ENCODE data around the gene ALDH1L1.

The ALDH1L1 gene

DNA sequence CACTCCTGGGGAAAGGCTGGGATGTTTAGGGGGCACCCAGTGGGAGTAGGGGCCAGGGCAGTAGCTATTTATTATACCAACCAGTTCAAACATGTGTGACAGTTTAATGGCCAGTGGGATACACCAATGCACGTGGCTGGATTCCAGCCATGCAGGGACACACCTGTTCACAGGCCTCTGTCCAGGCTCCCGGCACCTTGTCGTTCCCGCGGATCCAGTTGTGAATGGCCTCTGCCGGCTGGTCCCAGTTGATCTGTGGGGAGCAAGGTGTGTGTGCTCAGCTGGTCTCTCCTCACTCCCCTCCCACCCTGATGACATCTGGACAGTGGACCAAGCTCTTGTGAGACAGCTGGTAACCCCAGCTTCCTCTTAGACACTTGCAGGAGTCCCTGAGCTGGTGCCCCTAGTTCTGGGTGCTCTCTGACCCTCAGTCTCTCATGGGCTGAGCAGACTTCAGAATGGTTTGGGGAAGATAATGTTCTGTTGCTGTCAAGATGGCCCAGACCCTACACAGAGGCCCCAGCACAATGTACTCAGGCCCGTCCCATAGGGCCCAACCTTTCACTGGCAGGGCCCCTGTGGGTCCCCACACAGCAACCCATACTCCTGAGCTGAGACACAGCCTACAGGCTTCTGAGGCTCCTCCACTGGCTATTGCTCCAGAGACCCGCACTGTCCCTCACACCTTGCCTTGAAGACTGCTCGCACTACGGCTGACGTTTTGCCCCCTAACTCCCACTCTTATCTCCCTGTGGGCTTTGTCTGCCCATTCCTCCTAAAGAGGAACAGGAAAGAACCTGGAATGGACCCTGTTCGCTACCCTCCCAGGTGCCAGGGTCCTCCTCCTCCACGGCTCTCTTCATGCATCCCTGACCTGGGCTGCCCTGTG, 25.8 kb downstream of the ALDH1L1 start:
- no peaks in the 10 kb centered on the region for H3K36me3 Mint-ChIP-seq (ENCODE audit: low read depth)
- H3K27me3 Mint-ChIP-seq (ENCODE audit: low read depth): no peaks in the 10 kb centered on the region
- peak; percentile 1 for DNase-seq (ENCODE audit: low spot score)
- no peak overlapping the region for H3K27ac Mint-ChIP-seq
- H3K4me3 Mint-ChIP-seq: no peak overlapping the region
- H3K9me3 Mint-ChIP-seq: no peaks in the 10 kb centered on the region
- H3K4me1 Mint-ChIP-seq (ENCODE audit: low read depth): no peaks in the 10 kb centered on the region

- DNase-seq (ENCODE audit: low spot score): peak; percentile 1
- H3K27ac Mint-ChIP-seq: no peak overlapping the region
- H3K27me3 Mint-ChIP-seq (ENCODE audit: low read depth): no peaks in the 10 kb centered on the region
- H3K9me3 Mint-ChIP-seq: no peaks in the 10 kb centered on the region
- no peak overlapping the region for H3K4me3 Mint-ChIP-seq
- H3K4me1 Mint-ChIP-seq (ENCODE audit: low read depth): no peaks in the 10 kb centered on the region
- H3K36me3 Mint-ChIP-seq (ENCODE audit: low read depth): no peaks in the 10 kb centered on the region
Measured at GRCh38 chr3:126153695-126154360, 26.6 kb downstream of the ALDH1L1 start.

DNA sequence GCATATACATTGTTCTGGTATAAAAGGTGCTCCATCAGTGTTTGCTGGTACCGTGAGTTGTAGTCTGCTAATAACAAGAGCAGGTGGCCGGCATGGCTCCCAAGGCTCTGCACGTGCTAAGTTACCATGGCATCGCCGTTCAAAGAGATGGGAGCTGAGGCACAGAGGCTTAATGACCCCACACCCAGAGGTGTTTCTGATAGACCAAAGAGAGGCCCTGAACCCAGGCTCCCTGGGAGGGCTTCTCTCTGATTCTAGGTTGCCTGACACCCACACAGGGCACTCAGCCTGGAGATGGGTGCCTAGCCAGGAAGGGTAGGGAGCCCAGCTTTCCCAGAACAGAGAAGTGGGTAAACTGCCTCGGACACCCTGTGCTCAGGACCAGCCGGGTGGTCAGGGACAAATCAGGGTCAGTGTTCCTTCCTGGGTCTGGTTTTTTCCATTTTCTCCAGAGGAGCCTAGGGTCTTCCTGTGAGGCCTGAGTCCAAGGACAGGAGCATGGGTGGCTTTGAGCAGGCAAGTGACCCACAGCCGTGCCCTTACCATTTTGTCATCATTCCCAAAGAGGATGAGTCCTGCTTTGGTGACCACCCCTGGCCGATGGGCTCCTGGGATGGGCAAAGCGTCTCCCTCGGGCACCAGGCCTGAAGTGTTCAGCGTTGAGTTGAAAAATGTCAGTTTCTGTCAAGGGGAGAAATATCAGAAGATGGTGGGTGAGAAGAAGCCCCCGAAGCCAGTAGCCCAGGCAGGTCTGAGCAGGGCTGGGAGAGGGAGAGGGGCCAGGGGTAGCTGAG, 27.3 kb downstream of the ALDH1L1 start:
- Mint-ChIP-seq H3K4me1 (ENCODE audit: low read depth) (no peaks in the 10 kb centered on the region), H3K9me3 (no peaks in the 10 kb centered on the region), H3K36me3 (ENCODE audit: low read depth) (no peaks in the 10 kb centered on the region), H3K27ac (no peak overlapping the region), H3K4me3 (no peak overlapping the region), H3K27me3 (ENCODE audit: low read depth) (no peaks in the 10 kb centered on the region)
- peak; percentile 1 for DNase-seq (ENCODE audit: low spot score)

DNA sequence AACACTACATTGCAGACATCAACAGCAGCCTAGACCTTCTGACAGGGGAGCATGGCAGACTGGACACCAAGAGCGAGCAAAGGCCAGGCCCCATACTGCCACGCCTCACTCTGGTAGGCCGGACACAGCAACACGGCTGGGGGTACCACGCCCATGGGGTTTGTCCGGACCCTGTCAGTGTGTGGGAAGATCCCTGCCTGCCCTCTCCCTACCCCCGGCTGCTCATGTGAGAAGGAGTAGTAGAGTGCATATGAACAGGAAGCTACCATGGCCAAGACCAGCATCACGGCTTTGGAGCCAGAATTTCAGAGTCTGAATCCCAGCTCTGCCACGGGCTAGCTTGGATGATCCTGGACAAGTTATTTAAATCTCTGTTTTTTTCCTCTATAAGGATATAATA, 27.9 kb downstream of the ALDH1L1 start:
- Mint-ChIP-seq H3K36me3 (ENCODE audit: low read depth) (no peaks in the 10 kb centered on the region), H3K4me1 (ENCODE audit: low read depth) (no peaks in the 10 kb centered on the region), H3K4me3 (no peak overlapping the region), H3K9me3 (no peaks in the 10 kb centered on the region), H3K27me3 (ENCODE audit: low read depth) (no peaks in the 10 kb centered on the region), H3K27ac (no peak overlapping the region)
- DNase-seq (ENCODE audit: low spot score): peak; percentile 2

DNA sequence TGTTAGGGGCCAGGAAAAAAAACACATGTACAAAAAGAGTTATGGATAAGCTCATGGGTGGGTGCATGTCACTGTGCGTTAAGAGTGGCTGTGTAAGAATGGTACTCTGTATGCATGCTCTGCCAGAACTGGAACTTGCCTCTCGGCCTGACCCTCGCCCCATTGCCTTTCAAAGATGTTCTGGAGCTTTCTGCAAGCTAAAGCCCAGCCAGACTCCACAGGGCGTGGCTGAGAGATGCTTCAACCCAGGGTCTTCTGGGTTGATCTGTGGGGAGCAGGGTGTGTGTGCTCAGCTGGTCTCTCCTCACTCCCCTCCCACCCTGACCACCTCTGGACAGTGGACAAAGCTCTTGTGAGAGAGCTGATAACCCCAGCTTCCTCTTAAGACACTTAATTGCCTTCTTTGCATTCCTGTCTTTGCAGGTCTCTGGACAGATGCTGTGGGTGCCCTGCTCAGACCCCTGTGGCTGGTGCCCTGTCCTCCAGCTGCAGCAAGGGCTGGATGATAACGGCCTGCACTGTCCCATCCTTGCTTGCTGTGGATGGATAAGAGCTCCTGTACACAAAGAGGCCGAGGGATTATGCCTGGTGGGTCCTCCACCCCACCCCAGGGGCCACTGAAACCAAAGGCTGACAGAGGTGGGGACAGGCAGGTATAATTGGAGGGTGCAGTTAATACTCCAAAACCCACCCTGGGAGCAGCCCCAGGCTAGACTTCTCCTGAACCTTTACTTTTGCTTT, 28.7 kb downstream of the ALDH1L1 start:
- Mint-ChIP-seq H3K27ac (no peak overlapping the region), H3K4me3 (no peak overlapping the region), H3K4me1 (ENCODE audit: low read depth) (no peaks in the 10 kb centered on the region), H3K9me3 (no peaks in the 10 kb centered on the region), H3K27me3 (ENCODE audit: low read depth) (no peaks in the 10 kb centered on the region), H3K36me3 (ENCODE audit: low read depth) (no peaks in the 10 kb centered on the region)
- DNase-seq (ENCODE audit: low spot score): no peak

- no peak overlapping the region for H3K4me3 Mint-ChIP-seq
- H3K27ac Mint-ChIP-seq: no peak overlapping the region
- H3K9me3 Mint-ChIP-seq: no peaks in the 10 kb centered on the region
- DNase-seq (ENCODE audit: low spot score): no peak
- H3K27me3 Mint-ChIP-seq (ENCODE audit: low read depth): peaks cover 3% of the 10 kb centered on the region
- H3K36me3 Mint-ChIP-seq (ENCODE audit: low read depth): no peaks in the 10 kb centered on the region
- H3K4me1 Mint-ChIP-seq (ENCODE audit: low read depth): no peaks in the 10 kb centered on the region
Measured at GRCh38 chr3:126149960-126150515, 30.3 kb downstream of the ALDH1L1 start.

- Mint-ChIP-seq H3K27ac (no peak overlapping the region), H3K4me1 (ENCODE audit: low read depth) (no peaks in the 10 kb centered on the region)
Measured at GRCh38 chr3:126149256-126149902, 31.0 kb downstream of the ALDH1L1 start.

DNA sequence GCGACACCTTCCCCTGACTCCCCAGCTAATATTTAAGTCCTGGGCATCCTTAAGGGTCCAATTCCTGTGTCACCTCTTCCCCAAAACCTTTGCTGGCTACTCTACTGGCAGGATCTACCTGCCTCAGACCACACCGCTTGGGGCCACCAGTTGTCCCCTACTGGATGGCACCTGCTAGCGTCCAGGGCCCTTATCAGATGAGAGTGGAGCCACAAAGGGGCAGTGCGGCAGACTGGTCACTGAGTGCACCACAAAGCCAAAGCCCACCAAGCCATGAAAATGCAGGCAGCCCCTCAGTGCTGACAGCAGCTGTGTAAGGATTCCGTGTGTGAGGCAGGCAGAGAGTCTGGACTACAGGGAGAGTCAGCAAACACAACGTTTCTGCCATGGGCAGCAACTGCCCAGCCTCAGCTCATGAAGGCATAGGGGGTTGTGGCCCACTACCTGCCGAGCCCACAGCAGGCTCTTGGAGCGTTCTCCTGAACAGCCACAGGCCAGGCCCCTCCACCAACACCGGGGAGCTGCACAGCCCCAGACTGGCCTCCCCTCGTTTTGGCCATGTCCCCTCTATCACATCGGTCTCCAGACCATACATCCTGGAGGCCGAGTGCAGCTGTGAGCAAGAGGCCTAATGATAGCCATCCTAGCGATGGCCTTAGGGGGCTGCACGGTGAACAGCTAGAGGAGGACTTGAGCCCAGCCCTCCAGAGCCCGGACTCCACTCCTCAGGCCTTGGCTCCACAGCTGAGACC, 32.3 kb downstream of the ALDH1L1 start:
- no peak overlapping the region for H3K4me3 Mint-ChIP-seq
- no peaks in the 10 kb centered on the region for H3K9me3 Mint-ChIP-seq
- peak; percentile 1 for DNase-seq (ENCODE audit: low spot score)

More at GRCh38 chr3:126149256-126149902, 31.0 kb downstream of the ALDH1L1 start:
- Mint-ChIP-seq H3K9me3 (no peaks in the 10 kb centered on the region), H3K4me3 (no peak overlapping the region), H3K36me3 (ENCODE audit: low read depth) (no peaks in the 10 kb centered on the region), H3K27me3 (ENCODE audit: low read depth) (peaks cover 3% of the 10 kb centered on the region)
- DNase-seq (ENCODE audit: low spot score): peak; percentile 1

DNA sequence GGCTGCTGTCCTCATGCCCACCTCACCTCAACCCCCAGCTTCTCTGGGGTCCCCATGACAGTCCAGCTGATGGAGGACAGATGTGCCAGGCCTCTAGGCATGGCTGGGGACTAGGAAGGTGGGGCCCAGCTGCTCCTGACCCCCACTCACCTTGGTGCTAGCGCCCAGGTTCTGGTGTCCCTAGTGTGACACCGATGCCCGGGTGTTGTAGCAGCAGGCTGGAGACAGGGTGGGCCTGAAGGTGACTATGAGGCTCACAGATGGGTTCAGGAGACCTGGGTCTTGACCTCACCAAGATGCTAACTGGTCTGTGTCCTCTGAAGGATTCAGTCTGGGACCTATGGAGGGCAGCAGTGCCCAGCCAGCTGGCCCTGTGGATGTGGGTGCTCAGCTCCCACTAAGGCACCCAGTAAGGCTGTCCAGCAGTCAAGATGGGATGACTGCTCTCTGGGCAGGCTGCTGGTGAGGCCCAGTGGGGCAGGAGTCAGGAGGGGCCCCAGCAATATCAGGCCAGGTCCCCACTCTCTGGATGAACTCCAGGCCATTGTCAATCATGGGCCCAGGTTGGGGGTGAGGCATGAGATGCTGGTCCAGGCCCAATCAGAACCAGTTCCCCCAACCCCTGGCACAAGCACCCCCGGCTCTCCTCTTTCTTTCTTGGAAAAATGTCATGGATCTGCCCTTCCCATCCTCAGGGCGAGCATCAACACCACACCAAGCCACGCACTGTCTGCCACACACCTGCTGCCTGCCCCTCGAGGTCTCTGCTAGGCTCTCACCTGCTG, 33.0 kb downstream of the ALDH1L1 start:
- H3K27me3 Mint-ChIP-seq (ENCODE audit: low read depth): peaks cover 13% of the 10 kb centered on the region
- H3K4me1 Mint-ChIP-seq (ENCODE audit: low read depth): no peaks in the 10 kb centered on the region
- H3K9me3 Mint-ChIP-seq: no peaks in the 10 kb centered on the region
- no peak for DNase-seq (ENCODE audit: low spot score)
- no peaks in the 10 kb centered on the region for H3K36me3 Mint-ChIP-seq (ENCODE audit: low read depth)
- no peak overlapping the region for H3K27ac Mint-ChIP-seq
- no peak overlapping the region for H3K4me3 Mint-ChIP-seq

More for the DNA sequence above, 32.3 kb downstream of the ALDH1L1 start:
- Mint-ChIP-seq H3K36me3 (ENCODE audit: low read depth) (no peaks in the 10 kb centered on the region), H3K27me3 (ENCODE audit: low read depth) (peaks cover 11% of the 10 kb centered on the region), H3K4me1 (ENCODE audit: low read depth) (no peaks in the 10 kb centered on the region), H3K27ac (no peak overlapping the region)

- Mint-ChIP-seq H3K27me3 (ENCODE audit: low read depth) (peaks cover 18% of the 10 kb centered on the region), H3K9me3 (no peaks in the 10 kb centered on the region), H3K27ac (no peak overlapping the region), H3K4me3 (no peak overlapping the region), H3K4me1 (ENCODE audit: low read depth) (no peaks in the 10 kb centered on the region), H3K36me3 (ENCODE audit: low read depth) (no peaks in the 10 kb centered on the region)
- peak; percentile 2 for DNase-seq (ENCODE audit: low spot score)
Measured at GRCh38 chr3:126146525-126147146, 33.8 kb downstream of the ALDH1L1 start.

GRCh38 chr3:126146034-126146433, 34.4 kb downstream of the ALDH1L1 start:
- Mint-ChIP-seq H3K4me3 (no peak overlapping the region), H3K36me3 (ENCODE audit: low read depth) (no peaks in the 10 kb centered on the region), H3K4me1 (ENCODE audit: low read depth) (no peaks in the 10 kb centered on the region), H3K27ac (no peak overlapping the region), H3K27me3 (ENCODE audit: low read depth) (peaks cover 21% of the 10 kb centered on the region), H3K9me3 (no peaks in the 10 kb centered on the region)
- DNase-seq (ENCODE audit: low spot score): peak; percentile 2
